ENCODE data around the gene COL15A1. TPM values are rescaled to one million over a fixed set of nuclear protein-coding genes. Genes with fewer than 3 reads are reported as not detected.

Gene COL15A1
- total RNA-seq, 1 experiment from 2014 or later: not detected

DNA sequence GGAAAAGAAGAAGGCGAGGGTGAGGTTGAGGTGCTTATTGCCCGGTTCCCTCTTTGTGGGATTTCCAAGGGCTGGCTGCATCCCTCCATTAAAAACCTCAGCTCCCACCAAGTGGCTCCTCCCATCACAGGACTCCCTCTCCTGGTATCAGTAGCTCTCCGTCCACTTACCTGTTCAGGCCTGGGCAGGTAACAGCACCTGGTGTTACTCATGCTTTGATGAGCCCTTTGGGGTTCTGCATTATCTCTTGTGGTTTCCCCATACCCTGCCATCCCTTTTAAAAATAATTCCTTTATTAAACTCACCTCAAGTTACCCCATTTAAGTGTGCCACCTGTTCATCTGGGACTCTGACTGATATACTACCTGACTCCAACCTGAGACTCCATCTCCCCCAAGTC lies 143.8 kb downstream of the COL15A1 start:
- Histone ChIP-seq H3K9me3 (ENCODE audit: control insufficient read depth, low read depth, low read length) (peaks cover 8% of the 10 kb centered on the region), H3K4me2 (ENCODE audit: insufficient read depth, insufficient read length, low read length) (no peak overlapping the region), H4K5ac (ENCODE audit: insufficient read length, low read depth, low read length) (no peak overlapping the region), H3T11ph (ENCODE audit: low read length) (no peak overlapping the region), H2BK5ac (ENCODE audit: insufficient read length, low read length) (no peak overlapping the region), H3K14ac (ENCODE audit: insufficient read depth, low read length) (no peak overlapping the region), H3K27me3 (ENCODE audit: insufficient read depth, low read length) (no peaks in the 10 kb centered on the region), H2AFZ (ENCODE audit: low read length) (no peak overlapping the region), H3K23me2 (ENCODE audit: insufficient read length, low read depth, low read length, poor library complexity, severe bottlenecking) (no peaks in the 10 kb centered on the region), H3K56ac (ENCODE audit: insufficient read length, low read depth, low read length) (no peak overlapping the region), H3K79me1 (ENCODE audit: insufficient read depth, low read depth, low read length, poor library complexity, severe bottlenecking) (no peaks in the 10 kb centered on the region), H3K4ac (ENCODE audit: low read depth, low read length) (no peak overlapping the region), H4K8ac (replicated peaks; ENCODE audit: insufficient read length, low read depth, low read length) (no peak overlapping the region), H2BK15ac (ENCODE audit: low read depth, low read length) (no peak overlapping the region), H3K23ac (ENCODE audit: insufficient read length, low read depth, low read length) (no peak overlapping the region), H2AK5ac (ENCODE audit: insufficient read length, low read length) (no peak overlapping the region), H4K20me1 (ENCODE audit: control insufficient read depth, insufficient read depth, insufficient read length) (no peaks in the 10 kb centered on the region), H2BK12ac (ENCODE audit: insufficient read length, low read depth, low read length) (no peak overlapping the region), H2BK20ac (ENCODE audit: low read depth, low read length, poor library complexity, severe bottlenecking) (no peak overlapping the region), H3K27ac (ENCODE audit: insufficient read length, low read depth, low read length) (no peak overlapping the region), H2BK120ac (ENCODE audit: low read depth, low read length, poor library complexity, severe bottlenecking) (no peak overlapping the region), H3K18ac (ENCODE audit: insufficient read length, low read depth, low read length) (no peak overlapping the region), H4K91ac (ENCODE audit: insufficient read length, low read depth, low read length) (no peak overlapping the region), H3K9ac (ENCODE audit: extremely low read depth, insufficient read length, low read length) (no peak overlapping the region), H3K79me2 (ENCODE audit: insufficient read depth, low read length) (no peaks in the 10 kb centered on the region), H3K4me1 (ENCODE audit: insufficient read depth, low read length) (peaks cover 3% of the 10 kb centered on the region; the same call in 1 of the 2 replicates)
- no peak overlapping the region for H3K27ac Mint-ChIP-seq
- no peak for TF ChIP-seq CTCF (conservative IDR thresholded peaks at IDR 0.05)
- peaks cover 15 to 20% of the 10 kb centered on the region in 2 experiments for H3K9me3 Mint-ChIP-seq
- peaks cover 5% of the 10 kb centered on the region for H3K27me3 Mint-ChIP-seq (ENCODE audit: low read depth)
- H3K36me3 Mint-ChIP-seq (ENCODE audit: insufficient read depth in 1 of 3, low read depth in 3 of 3): peaks cover 2 to 5% (median 5%) of the 10 kb centered on the region in 3 experiments; a peak in 5 of 7 replicates
- peaks cover 0 to 6% of the 10 kb centered on the region in 2 experiments; a peak in 2 of 4 replicates for H3K4me1 Mint-ChIP-seq
- H3K4me3 Mint-ChIP-seq: no peak overlapping the region
- WGBS (ENCODE audit: extremely low coverage, insufficient read length, low lambda C conversion rate): no CpG with 5 or more reads among the region's 3 CpGs
- no peak for DNase-seq
